Measurements from ENCODE around the gene FIG4. TPM values are rescaled to one million over a fixed set of nuclear protein-coding genes. Genes with fewer than 3 reads are reported as not detected.

Gene FIG4
- total RNA-seq, 1 experiment from 2014 or later = 15.7 TPM

DNA sequence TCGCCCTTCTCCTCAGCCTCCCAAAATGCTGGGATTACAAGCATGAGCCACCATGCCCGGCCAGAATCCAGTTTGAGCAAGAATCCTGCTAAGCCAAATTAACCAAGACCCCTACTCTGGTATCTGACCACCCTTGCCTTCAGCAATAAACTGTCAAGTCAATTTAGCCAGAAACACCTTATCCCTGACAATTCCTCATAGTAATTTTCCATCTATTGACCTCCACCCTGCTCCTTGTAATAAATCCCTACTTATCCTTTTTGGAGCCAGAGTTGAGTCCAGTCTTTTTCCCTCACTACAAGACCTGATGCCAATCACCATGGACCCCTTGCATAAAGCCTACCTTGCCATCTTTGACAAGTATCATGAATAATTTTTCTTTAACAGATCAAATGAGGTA, 173.0 kb downstream of the FIG4 start:
- H3K79me2 ChIP-seq (ENCODE audit: insufficient read depth, low read length) = no peaks in the 10 kb centered on the region
- no TSS peak for BruUV-seq (replicated peaks)
- H3K4me1 ChIP-seq (ENCODE audit: control insufficient read depth in 1 of 2, insufficient read depth in 2 of 2, low read length in 2 of 2) = no peaks in the 10 kb centered on the region
- ChIA-PET POLR2A (no interaction called here), CTCF (no interaction called here), RAD21 (ENCODE audit: low non-redundant PET in 1 of 2, low total read pairs in 2 of 2, uncharacterized antibody in 2 of 2, unreplicated experiment in 2 of 2) (no interaction called here)
- no peak for DNase-seq (ENCODE audit: low read depth, low spot score)
- ATAC-seq = no peak
- H3K27me3 ChIP-seq (ENCODE audit: insufficient read depth, low read length) = no peaks in the 10 kb centered on the region
- no peak overlapping the region for H3K4me3 ChIP-seq (replicated peaks in 1 of 2; ENCODE audit: low read depth in 1 of 2, low read length in 2 of 2)
- no peaks in the 10 kb centered on the region for H3K36me3 ChIP-seq (ENCODE audit: control insufficient read depth in 1 of 2, insufficient read depth in 2 of 2, low read length in 2 of 2)
- no peak for TF ChIP-seq POLR2AphosphoS5 (IDR thresholded peaks at IDR 0.05; ENCODE audit: low read depth, low read length)
- TF ChIP-seq YY1 (IDR thresholded peaks at IDR 0.05; ENCODE audit: extremely low read depth, insufficient replicate concordance, low read depth, low read length) = no peak
- TF ChIP-seq, protein P1, sequence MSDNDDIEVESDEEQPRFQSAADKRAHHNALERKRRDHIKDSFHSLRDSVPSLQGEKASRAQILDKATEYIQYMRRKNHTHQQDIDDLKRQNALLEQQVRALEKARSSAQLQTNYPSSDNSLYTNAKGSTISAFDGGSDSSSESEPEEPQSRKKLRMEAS (IDR thresholded peaks at IDR 0.05) = no peak
- TF ChIP-seq, protein P2, sequence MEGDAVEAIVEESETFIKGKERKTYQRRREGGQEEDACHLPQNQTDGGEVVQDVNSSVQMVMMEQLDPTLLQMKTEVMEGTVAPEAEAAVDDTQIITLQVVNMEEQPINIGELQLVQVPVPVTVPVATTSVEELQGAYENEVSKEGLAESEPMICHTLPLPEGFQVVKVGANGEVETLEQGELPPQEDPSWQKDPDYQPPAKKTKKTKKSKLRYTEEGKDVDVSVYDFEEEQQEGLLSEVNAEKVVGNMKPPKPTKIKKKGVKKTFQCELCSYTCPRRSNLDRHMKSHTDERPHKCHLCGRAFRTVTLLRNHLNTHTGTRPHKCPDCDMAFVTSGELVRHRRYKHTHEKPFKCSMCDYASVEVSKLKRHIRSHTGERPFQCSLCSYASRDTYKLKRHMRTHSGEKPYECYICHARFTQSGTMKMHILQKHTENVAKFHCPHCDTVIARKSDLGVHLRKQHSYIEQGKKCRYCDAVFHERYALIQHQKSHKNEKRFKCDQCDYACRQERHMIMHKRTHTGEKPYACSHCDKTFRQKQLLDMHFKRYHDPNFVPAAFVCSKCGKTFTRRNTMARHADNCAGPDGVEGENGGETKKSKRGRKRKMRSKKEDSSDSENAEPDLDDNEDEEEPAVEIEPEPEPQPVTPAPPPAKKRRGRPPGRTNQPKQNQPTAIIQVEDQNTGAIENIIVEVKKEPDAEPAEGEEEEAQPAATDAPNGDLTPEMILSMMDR (IDR thresholded peaks at IDR 0.05 in 2 of 3, conservative IDR thresholded peaks at IDR 0.05 in 1 of 3; ENCODE audit: borderline replicate concordance in 1 of 3, insufficient read depth in 1 of 3, low read depth in 2 of 3, low read length in 2 of 3) = no peak
- TF ChIP-seq SIN3A (IDR thresholded peaks at IDR 0.05; ENCODE audit: low read depth) = no peak
- no peak for TF ChIP-seq RAD21 (IDR thresholded peaks at IDR 0.05; ENCODE audit: low read depth)
- TF ChIP-seq EZH2 (IDR thresholded peaks at IDR 0.05) = no peak
- TF ChIP-seq JUND (IDR thresholded peaks at IDR 0.05) = no peak
- no peak for TF ChIP-seq SRF (IDR thresholded peaks at IDR 0.05; ENCODE audit: low read depth)
- TF ChIP-seq, protein P3, sequence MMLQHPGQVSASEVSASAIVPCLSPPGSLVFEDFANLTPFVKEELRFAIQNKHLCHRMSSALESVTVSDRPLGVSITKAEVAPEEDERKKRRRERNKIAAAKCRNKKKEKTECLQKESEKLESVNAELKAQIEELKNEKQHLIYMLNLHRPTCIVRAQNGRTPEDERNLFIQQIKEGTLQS (IDR thresholded peaks at IDR 0.05) = no peak
- no peak for TF ChIP-seq FOSL1 (IDR thresholded peaks at IDR 0.05; ENCODE audit: low read depth)
- no peak for TF ChIP-seq CEBPB (IDR thresholded peaks at IDR 0.05; ENCODE audit: low read depth)
- no peak for TF ChIP-seq EZH2phosphoT487 (IDR thresholded peaks at IDR 0.05; ENCODE audit: borderline replicate concordance)
- TF ChIP-seq TCF7L2 (IDR thresholded peaks at IDR 0.05; ENCODE audit: borderline replicate concordance, extremely low read depth, insufficient read depth, insufficient read length) = no peak
- H2AFZ ChIP-seq (ENCODE audit: low read depth, low read length, poor library complexity, severe bottlenecking) = no peak overlapping the region
- H4K20me1 ChIP-seq (ENCODE audit: insufficient read depth) = no peaks in the 10 kb centered on the region
- H3K9me3 ChIP-seq (ENCODE audit: control insufficient read depth in 1 of 2, insufficient read depth in 1 of 2, low read depth in 1 of 2, low read length in 2 of 2) = no peaks in the 10 kb centered on the region
- no peak overlapping the region for H3K9ac ChIP-seq (ENCODE audit: low read length)
- intact Hi-C loops (cut with micrococcal nuclease) = no loop called here
- no peaks in the 10 kb centered on the region for H3K9me2 ChIP-seq (ENCODE audit: insufficient read depth)
- H3K4me2 ChIP-seq (ENCODE audit: low read length) = no peak overlapping the region
- no peak overlapping the region for H3K27ac ChIP-seq (ENCODE audit: low read depth, low read length)

All from HCT116 (cell line).